Stimulated activated CD8-positive, alpha-beta memory T cell treated with anti-CD3 and anti-CD28 coated beads, Interleukin-12 subunit alpha, Interleukin-12 subunit beta, amount 100 ng/mL, for 4 hours (primary cell): Measurements from ENCODE around the gene PID1.

ENCODE experiments used
- DNase-seq: peaks from one replicate; pipeline ENCODE4 v3.0.0-alpha.2; 2020; ENCODE audit warnings: low read depth

The PID1 gene

DNA sequence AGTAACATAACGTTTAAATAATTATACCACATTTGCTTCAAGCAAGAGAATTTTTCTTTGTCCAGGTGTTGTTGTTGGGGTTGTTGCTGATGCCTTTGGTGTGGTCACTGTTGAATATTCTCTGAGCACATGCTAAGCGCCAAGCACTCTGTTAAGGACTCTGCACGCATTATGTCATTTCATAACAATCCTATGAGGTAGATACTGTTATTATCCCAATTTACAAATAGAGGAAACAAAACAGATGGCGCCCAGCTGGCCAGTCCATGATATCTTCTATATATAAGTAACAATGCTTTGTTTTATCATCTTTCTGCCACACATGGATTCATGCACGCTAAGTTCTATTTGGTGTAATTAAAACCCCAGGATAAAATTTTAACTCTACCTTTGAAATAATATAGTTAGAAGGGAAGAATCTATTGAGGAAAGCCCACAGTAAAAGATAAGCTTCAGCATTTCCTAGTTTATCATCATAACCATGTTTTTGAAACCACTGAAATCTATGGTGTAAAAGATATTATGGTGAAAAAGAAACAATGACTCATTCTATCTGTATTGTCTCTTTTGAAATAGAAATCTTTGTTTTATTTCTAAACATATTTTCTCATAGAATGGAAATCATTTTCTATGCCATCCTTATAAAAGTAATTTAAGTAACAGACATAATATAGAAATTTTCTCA is 199.7 kb downstream of the PID1 start:
- no peak for DNase-seq

DNA sequence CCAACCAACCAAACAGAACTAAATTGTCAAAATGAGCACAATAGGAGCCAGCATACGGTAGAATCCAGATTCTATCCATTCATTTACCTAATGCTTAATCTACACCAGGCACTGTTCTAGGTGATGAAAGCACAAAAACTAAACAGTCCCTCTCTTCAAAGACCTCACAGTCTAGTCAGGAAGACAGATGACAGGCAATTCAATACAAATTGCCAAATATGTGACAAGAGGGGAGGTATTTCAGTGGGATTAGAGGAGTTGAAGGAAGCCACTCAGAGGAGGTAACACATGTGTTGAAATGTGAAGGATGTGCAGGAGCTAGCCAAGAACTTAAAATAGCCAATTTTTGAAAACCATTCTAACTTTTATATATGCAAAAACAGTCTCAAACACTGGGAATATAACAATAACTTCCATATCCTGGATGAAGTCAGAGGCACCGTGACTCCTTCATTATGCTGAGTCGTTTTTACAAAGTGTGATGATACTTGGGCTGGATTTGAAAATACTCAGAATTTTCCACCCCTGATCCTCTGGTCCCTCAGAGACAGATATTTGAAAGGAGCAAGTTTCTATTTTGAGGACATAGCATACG is 204.9 kb downstream of the PID1 start:
- DNase-seq: no peak

GRCh38 chr2:229064749-229065148 is 206.3 kb downstream of the PID1 start:
- DNase-seq: no peak

GRCh38 chr2:229060147-229060546 is 210.9 kb downstream of the PID1 start:
- DNase-seq: no peak

DNA sequence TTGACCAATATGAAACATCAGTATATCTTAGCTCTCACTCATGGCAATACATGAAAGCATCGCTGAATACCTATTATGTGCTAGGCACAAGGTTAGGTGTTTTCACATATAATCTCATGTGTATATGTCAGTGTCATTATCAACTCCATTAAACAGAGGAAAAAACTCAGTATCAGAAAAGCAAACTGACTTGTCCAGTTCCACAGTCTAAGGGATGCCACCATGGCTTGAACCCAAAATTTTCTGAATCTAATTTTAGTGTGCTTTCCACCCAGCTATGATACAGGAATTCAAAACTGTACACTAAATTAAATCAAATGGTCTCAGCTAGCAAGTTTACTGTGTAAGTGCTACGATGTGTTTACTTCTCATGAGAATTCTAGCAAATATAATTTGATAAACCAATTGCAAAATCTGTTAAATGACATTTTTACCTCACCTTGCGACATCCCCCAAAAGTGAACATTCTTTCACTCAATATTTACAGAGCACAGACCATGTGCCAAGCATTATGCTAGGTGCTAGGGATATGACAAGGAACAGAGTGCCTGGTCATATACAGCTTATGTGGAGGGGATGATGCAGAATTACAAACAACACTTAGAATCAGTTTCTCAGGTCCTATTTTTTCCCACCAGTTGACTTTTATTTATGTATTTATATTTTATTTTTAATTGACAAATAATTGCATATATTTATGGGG is 211.6 kb downstream of the PID1 start:
- DNase-seq: no peak

DNA sequence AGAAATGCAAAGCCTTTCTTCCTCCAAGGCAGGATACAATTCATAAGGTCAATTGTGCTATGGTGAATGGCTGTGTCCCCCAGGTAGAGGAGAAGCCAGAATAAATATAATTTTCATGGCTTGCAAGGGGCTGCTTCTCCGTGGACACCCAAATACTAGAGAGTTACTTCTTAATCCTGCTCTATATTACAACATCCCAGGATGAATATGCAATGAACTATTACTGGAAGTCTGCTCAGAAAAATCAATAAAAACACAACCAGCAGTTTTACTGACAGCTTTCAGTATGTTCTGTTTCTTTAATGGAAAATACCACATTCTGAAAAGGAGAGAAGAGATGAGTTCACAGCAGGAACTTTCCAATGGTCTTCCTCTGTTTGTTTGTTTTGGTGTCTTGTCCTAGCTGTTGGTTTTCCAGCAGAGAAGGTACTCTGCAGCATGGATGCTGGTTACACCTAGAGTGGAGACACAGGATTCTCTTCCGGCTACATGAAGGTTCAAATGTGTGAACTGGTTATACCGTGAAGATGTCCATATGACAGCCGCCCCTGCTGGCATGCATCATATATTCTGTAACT is 213.0 kb downstream of the PID1 start:
- no peak for DNase-seq

GRCh38 chr2:229054311-229054710 is 216.8 kb downstream of the PID1 start:
- no peak for DNase-seq

GRCh38 chr2:229051798-229052197 is 219.3 kb downstream of the PID1 start:
- no peak for DNase-seq

DNA sequence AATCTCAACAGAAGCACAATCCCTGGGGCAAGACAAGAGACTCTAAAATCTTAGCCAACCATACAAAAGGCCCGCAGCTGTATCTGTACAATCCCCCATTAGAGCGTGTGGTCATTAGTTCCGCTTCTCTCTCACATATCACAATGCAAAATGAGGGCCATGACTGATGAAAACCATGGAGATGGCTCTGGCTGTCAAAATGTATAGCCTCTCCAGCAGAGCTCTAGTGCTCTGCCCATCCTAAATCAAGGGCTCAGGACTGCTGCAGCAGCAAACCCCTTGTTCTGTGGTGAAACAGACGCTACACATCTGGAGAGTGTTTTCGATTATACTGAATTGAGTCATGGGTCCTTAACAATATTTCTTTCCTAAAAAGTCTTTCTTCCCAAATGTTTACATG is 221.0 kb downstream of the PID1 start:
- no peak for DNase-seq

DNA sequence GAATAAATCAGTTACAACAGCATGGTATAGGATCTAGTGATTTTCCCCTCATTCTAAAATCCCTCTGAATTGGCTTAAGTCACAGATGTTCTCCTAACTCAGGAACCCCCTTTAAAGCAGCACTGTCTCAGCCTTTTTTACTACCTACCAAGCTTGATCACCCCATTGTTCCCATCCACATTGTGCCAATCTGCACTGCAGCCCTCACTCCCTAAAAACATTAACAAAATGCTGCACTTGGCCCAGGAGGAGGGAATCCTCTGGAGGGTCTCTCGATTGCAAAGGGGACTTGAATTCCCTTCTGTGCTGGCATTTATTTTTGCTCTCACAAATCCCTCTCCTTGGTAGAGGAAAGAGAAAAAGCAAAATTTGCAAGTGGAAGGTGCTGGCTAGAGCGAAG is 223.0 kb downstream of the PID1 start:
- no peak for DNase-seq

DNA sequence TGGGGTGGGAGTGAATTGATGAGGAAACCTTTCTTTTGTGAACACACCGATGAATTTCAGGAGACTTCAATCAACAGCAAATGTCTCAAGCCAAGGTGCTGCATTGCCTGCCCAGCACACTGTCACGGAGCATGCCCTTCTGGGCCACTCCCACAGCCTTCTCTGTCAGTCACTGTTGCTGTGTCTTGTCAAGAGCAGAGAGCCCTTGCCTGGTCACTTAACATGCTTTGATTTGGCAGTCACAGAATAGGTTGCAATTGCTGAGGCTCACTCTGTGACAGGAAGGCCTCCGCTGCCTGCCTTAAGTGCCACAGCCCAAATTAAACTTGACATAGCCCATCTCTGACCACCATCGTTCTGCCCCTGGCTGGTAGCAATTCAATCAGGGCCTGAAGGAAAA is 225.4 kb downstream of the PID1 start:
- no peak for DNase-seq

DNA sequence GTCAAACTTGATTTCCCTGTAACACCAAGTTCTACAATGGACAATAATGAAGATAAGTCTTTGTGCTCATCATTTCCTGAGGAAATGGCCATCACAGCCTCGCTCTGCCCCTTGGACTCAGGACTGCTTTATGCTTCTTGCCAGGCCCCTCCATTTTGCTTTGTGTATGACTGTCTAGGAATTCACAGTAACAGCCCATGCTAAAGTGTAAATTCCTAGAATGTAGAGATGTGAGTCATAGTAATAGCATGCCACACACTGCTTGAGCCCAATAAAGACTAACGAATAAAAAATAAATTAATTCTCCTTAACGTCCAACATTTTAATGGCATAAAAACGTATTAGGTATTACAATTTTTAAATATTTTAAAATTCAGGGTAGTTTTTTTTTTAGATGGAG is 226.5 kb downstream of the PID1 start:
- no peak for DNase-seq

DNA sequence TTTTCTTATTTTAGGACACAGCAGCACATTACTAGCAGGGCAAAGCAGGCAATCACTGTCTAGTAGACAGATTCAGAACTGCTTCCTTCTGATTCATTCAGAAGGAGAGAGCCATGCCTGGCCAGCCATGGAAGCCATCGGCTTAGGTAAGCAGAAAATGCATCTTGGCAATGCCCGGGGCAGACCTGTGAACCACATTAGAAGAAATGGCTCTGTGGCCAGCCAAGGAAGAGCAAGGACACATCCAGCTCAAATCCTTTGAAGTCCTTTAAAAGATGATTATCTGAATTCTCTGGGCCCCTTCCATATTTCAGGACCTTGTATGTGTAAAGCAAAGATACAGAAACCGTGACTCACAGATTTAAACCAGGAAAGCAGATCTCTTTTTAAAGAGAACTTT is 227.4 kb downstream of the PID1 start:
- DNase-seq: no peak

GRCh38 chr2:229042349-229042748 is 228.7 kb downstream of the PID1 start:
- no peak for DNase-seq

GRCh38 chr2:229041691-229042090 is 229.4 kb downstream of the PID1 start:
- DNase-seq: no peak

- no peak for DNase-seq
Observed at GRCh38 chr2:229037621-229038020, 233.5 kb downstream of the PID1 start.

GRCh38 chr2:229033816-229034215 is 237.3 kb downstream of the PID1 start:
- DNase-seq: no peak

DNA sequence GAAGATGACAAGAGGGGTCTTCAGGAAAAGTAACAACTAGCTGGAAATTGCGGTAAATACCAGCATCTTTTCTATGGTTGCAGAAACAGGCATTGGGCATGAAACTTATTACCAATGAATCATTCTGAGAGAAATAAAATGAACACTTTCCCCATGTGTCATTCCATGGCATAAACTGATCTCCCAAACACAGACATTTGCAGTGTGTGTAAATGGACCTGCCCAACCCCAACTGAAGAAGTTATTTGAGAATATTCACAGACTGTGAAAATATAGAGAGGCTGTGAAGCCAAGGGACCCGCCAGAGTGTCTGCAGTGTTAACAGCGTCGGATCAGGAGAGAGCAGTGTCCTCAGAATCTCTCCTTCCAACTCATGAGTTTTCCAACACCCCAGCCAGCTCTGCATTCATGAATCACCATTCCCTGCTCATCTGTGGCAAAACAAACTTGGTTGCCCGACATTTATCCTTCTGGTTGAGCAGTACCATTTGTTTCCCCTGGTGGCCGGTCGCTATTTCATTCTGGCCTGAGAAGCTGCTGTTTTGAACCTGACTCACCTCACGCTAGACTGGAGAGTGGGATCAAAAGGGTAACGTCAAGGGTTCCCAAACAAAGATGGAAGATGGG is 238.4 kb downstream of the PID1 start:
- DNase-seq: no peak

DNA sequence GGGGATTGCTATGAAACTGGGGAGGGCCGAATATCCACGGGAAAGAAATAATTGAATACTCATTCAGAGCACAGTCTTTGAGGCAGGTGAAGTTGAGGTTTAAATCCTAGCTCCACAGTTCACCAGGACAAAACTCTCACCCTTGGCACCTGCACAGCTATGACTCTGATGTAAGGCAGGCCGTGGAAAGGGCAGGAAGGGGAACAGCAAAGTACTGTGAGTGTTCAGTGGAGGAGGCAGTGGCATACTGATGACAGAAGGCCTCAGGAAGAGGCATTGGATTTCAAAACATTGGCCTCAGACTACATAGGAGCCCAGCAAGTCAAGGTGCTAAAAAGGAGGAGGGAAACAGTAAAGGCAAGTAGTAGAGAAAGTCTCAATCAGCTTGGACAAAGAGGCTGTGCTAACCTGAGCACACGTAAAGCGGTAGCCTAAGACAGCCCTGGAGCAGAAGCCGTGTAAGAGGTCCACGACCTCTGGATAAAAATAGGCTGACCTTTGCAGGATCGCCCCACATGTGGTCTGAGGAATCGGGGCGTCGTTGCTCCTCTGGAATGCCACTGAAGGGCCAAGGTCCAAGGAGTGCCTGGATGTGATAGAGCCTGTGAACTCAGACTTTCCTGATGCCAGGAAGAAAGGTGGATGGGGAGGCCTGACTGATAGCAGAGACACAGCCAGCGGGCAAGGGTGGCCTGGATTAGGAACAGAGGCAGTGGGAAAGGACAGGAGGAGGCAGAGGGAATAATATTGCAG is 243.6 kb downstream of the PID1 start:
- DNase-seq: no peak

DNA sequence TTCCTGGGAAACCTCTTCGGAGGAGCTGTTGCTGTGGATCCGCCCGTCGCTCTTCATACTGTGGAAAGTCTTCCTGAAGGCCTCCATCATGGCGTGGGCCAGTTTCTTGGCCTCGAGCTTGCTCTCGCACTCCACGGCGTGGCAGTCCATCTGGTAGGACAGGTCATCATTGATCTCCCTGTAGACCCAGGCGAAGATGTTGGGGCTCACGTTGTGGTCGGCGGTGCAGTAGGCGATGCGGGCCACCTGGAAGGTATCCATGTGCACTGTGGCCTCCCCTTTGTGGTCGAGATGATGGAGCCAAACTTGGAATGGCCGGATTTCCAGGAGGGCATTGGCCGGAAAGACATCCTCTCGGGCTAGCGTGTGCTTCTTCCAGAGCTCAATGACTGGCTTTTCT is 245.4 kb downstream of the PID1 start:
- DNase-seq: no peak

DNA sequence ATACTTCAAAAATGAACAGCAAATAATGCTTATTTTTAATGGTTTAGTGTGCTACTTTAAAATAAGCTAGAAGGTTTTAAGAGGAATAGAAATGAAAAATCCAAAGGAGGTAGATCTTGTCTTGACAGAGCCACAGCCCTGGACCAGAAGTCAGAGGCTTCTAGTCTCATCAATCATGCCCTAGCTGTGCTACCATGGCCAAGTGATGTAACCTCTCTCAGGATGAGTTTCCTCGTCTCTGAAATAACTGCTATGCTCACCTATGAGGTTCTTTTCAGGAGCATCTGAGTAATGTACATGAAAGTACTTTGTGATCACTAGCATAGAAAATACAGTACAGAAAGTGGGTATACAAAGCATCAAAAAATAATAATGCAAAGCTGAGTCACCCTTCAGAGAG is 248.4 kb downstream of the PID1 start:
- DNase-seq: no peak

- no peak for DNase-seq
Observed at GRCh38 chr2:229022071-229022470, 249.0 kb downstream of the PID1 start.
